ENCODE measurements around the gene CIART. TPM values are rescaled to one million over a fixed set of nuclear protein-coding genes. Genes with fewer than 3 reads are reported as not detected.

Gene CIART
- total RNA-seq, 6 donors from 2014 or later, result 2.7 to 14.7 (median 7.5) TPM

DNA sequence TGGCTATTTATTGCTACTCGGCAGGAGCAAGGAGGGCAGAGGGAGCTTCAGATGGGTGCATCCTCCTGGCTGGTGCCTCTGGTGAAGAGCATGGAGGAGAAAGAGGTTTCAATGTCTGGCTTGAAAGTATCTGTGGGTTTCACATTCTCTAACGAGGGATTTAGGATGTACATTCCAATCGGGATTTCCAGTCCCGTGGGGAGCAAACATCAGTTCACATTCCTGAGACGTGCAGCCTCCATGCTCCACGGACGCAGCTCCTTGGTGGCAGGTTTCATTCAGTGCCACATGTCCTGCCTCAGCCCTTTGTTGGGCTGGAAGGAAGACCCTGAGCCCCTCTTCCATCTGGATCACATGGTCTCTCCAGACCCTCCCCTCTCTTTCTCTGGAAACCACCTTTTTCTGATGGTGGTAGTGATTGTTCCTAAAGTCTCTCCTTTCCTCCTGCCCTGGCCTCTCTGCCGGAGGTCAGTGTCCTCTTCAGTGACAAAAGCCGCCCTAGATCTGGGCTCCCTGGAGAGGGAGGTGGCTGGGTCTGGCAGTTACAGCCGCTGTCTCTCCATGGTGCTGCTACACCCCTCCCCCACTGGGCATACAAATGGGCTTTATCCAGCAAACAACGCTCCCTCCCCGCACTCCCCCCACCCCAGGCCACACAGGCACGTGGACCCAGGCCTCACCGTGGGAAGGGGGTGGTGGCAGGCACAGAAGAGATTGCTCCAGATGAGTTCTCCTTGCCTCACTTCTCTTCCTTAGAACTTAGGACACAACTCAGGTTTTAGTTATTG is 25.6 kb upstream of the CIART start:
- H3K9me3 ChIP-seq, result no peaks in the 10 kb centered on the region
- WGBS, 2 donors, result 30 to 37% methylated on average over 9 to 14 of the region's 14 CpGs
- peaks cover 0 to 4% (median 0%) of the 10 kb centered on the region in 4 donors for H3K27me3 ChIP-seq
- DNase-seq (no peak), ATAC-seq (ENCODE audit: low FRiP score in 2 of 2) (no peak)
- peaks cover 9 to 23% (median 13%) of the 10 kb centered on the region in 4 donors for H3K4me1 ChIP-seq
- no peak for TF ChIP-seq EP300 (IDR thresholded peaks at IDR 0.05)
- TF ChIP-seq, protein P1, sequence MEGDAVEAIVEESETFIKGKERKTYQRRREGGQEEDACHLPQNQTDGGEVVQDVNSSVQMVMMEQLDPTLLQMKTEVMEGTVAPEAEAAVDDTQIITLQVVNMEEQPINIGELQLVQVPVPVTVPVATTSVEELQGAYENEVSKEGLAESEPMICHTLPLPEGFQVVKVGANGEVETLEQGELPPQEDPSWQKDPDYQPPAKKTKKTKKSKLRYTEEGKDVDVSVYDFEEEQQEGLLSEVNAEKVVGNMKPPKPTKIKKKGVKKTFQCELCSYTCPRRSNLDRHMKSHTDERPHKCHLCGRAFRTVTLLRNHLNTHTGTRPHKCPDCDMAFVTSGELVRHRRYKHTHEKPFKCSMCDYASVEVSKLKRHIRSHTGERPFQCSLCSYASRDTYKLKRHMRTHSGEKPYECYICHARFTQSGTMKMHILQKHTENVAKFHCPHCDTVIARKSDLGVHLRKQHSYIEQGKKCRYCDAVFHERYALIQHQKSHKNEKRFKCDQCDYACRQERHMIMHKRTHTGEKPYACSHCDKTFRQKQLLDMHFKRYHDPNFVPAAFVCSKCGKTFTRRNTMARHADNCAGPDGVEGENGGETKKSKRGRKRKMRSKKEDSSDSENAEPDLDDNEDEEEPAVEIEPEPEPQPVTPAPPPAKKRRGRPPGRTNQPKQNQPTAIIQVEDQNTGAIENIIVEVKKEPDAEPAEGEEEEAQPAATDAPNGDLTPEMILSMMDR (IDR thresholded peaks at IDR 0.05), result no peak
- H3K4me3 ChIP-seq, result no peak overlapping the region
- H3K27ac ChIP-seq, result no peak overlapping the region
- no peaks in the 10 kb centered on the region for H3K36me3 ChIP-seq

DNA sequence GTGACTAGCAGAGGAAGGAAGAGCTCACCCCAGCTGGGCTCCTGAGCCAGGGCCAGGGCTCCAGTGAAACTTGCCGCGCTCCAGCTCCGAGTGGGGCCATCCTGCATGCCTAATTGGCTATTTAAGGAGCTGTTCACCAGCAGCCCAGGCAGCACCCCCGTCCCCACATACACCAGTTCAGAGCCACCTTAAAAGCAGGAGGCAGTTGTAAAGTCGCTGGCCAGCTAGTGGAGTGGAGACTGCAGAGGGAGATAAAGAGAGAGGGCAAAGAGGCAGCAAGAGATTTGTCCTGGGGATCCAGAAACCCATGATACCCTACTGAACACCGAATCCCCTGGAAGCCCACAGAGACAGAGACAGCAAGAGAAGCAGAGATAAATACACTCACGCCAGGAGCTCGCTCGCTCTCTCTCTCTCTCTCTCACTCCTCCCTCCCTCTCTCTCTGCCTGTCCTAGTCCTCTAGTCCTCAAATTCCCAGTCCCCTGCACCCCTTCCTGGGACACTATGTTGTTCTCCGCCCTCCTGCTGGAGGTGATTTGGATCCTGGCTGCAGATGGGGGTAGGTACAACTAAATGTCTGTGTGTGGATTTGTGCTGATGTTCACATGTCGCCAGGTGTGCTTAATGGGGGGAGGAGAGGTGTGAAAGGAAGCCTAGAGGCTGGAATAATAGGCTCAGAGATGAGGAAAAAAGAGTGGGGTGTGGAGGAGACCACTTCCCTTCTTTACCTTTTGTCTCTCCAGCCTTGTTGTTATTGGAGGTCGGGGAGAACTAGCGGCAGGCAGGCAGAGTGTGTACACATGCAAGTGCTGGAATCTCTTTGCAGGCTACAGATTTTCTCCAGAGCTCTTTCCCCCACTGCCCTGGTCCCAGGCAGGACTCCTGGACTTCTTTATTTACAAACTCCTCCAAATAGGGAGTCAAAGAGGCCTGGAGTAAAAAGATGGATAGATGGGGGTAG is 24.4 kb upstream of the CIART start, which contains the start of gene CA14:
CA14 (plus strand) TSS at position 151 of the 962 bp plus-strand sequence; CDS start at position 506, 355 bp downstream.
- TF ChIP-seq, protein P1 (IDR thresholded peaks at IDR 0.05), result no peak
- no peak for TF ChIP-seq POLR2AphosphoS5 (IDR thresholded peaks at IDR 0.05)
- TF ChIP-seq EP300 (IDR thresholded peaks at IDR 0.05), result no peak
- TF ChIP-seq POLR2A (IDR thresholded peaks at IDR 0.05), result no peak
- Histone ChIP-seq H3K27me3 (peaks cover 0 to 4% (median 0%) of the 10 kb centered on the region in 4 donors), H3K4me3 (no peak within 1 kb of the TSS), H3K27ac (no peak within 1 kb of the TSS), H3K9me3 (no peaks in the 10 kb centered on the region), H3K4me1 (peaks cover 9 to 23% (median 13%) of the 10 kb centered on the region in 4 donors), H3K36me3 (no peaks in the 10 kb centered on the region)
- ATAC-seq (ENCODE audit: low FRiP score in 2 of 2), result no peak
- WGBS, 2 donors, result 56 to 62% methylated on average over 10 to 12 of the region's 13 CpGs
- DNase-seq, result no peak

DNA sequence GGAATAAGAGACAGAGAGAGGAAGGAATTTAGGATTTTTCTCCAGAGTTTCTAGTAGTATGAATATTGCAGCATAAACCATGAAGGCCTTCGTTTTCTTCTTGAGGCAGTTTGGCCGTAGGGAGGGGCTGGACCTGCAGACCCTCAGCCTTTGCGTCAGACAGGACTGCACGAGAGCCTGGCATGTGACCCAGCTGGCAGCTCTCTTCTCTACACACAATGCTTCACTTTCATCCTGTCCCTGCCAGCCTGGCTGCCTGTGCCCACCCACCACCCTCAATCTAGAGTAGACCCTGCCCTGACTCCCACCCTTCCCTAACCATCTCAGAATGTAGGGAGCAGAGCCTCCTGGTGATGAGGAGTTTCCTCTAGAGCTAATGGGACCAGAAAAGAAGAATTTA is 23.1 kb upstream of the CIART start:
- peaks cover 0 to 6% (median 3%) of the 10 kb centered on the region in 4 donors for H3K36me3 ChIP-seq
- TF ChIP-seq POLR2A (IDR thresholded peaks at IDR 0.05) (no peak), EP300 (IDR thresholded peaks at IDR 0.05) (no peak), POLR2AphosphoS5 (IDR thresholded peaks at IDR 0.05) (no peak)
- TF ChIP-seq, protein P1 (IDR thresholded peaks at IDR 0.05), result no peak
- H3K27me3 ChIP-seq, result peaks cover 0 to 4% (median 0%) of the 10 kb centered on the region in 4 donors
- WGBS, 2 donors, result 59 to 83% methylated on average over 4 of the region's 4 CpGs
- H3K4me1 ChIP-seq, result peaks cover 9 to 23% (median 13%) of the 10 kb centered on the region in 4 donors
- H3K4me3 ChIP-seq, result peak overlapping the region in 1 of 4 donors; percentile 21
- H3K9me3 ChIP-seq, result no peaks in the 10 kb centered on the region
- DNase-seq, result peak in 1 of 2 donors; percentile 36
- ATAC-seq (ENCODE audit: low FRiP score in 2 of 2), result no peak
- H3K27ac ChIP-seq, result peak overlapping the region in 2 of 4 donors; percentile 67 to 76

DNA sequence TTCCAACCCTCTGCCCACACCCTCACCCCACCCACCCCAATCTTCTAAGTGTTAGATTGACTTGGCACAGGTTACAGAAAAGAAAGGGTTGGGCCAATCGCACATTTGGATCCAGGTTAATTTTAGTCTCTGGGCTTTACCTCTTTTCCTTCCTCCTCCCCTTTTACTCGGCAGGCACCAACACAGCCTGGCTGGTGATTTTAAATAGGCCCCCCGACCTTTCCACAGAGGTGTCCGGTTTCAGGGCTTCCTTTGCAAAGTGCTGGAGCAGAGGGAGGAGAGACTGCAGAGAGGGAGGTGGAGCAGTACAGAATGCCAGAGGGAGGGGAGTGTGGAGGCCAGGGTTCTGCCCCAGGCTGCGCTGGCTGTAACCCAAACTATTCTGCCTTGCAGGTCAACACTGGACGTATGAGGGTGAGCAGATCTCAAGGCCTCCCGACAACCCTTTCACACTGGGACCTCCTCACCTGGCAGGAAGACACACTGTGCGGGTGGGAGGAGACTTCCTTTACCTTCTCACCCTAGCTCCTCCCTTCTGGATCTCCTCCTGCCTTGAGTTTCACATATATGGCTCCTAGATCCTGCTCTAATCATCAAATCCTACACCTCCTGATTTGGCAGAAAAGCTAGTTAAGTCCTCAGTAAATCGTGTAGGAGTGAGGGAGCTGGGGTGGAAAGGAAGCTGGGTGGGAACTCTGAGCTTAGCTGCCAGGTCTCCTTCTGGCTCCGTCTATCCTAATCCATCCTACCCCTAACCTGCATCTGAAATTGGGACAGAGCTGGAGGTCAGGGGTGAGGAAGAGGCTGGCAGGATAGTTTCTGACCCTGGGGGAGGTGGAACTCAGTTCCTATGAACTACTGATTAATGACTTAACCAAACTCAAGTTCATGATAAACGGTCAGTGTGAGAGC is 22.3 kb upstream of the CIART start:
- H3K36me3 ChIP-seq, result peaks cover 0 to 14% (median 11%) of the 10 kb centered on the region in 4 donors
- peaks cover 0 to 4% (median 0%) of the 10 kb centered on the region in 4 donors for H3K27me3 ChIP-seq
- ATAC-seq (ENCODE audit: low FRiP score in 2 of 2), result peak; percentile 33 to 92
- DNase-seq, result peak in 1 of 2 donors; percentile 91
- TF ChIP-seq EP300 (IDR thresholded peaks at IDR 0.05), result no peak
- peak in 1 of 4 donors; percentile 54 for TF ChIP-seq POLR2A (IDR thresholded peaks at IDR 0.05)
- TF ChIP-seq, protein P1 (IDR thresholded peaks at IDR 0.05), result no peak
- peak in 1 of 2 donors; percentile 30 for TF ChIP-seq POLR2AphosphoS5 (IDR thresholded peaks at IDR 0.05)
- no peaks in the 10 kb centered on the region for H3K9me3 ChIP-seq
- peak overlapping the region in 3 of 4 donors; percentile 55 to 76 (median 67) for H3K27ac ChIP-seq
- 30% methylated on average over 11 of the region's 11 CpGs for WGBS, 2 donors
- peaks cover 9 to 23% (median 13%) of the 10 kb centered on the region in 4 donors for H3K4me1 ChIP-seq
- H3K4me3 ChIP-seq, result peak overlapping the region in 1 of 4 donors; percentile 21

All from upper lobe of left lung (tissue), 6 donors.